Measurements from ENCODE around the gene MAP3K5. TPM values are rescaled to one million over a fixed set of nuclear protein-coding genes. Genes with fewer than 3 reads are reported as not detected.
A peak's percentile ranks its signal among the peaks of the same experiment; 100 is the strongest.

Gene MAP3K5
- polyA plus RNA-seq, 3 donors: 9.6 to 12.0 (median 11.1) TPM

GRCh38 chr6:136823128-136823660 is 30.9 kb upstream of the MAP3K5 start:
- Histone ChIP-seq H4K20me1 (ENCODE audit: insufficient read depth, low read length) (no peaks in the 10 kb centered on the region), H3K27me3 (ENCODE audit: control insufficient read depth in 2 of 2, insufficient read depth in 2 of 2, low read length in 2 of 2) (no peaks in the 10 kb centered on the region), H3K4me3 (replicated peaks in 1 of 3; ENCODE audit: low read depth in 2 of 3, low read length in 3 of 3) (peak overlapping the region; percentile 69 to 75 (median 71)), H3K9ac (ENCODE audit: insufficient read depth, low read length, poor library complexity, severe bottlenecking) (peak overlapping the region; percentile 96), H2AFZ (ENCODE audit: insufficient read depth, low read depth, low read length, poor library complexity, severe bottlenecking) (peak overlapping the region; percentile 91), H3K4me1 (ENCODE audit: control insufficient read depth in 1 of 2, insufficient read depth in 2 of 2, low read length in 2 of 2) (peaks cover 11 to 14% of the 10 kb centered on the region in 2 donors), H3K79me2 (ENCODE audit: insufficient read depth, low read length) (no peaks in the 10 kb centered on the region), H3K9me3 (replicated peaks in 1 of 2; ENCODE audit: control insufficient read depth in 1 of 2, insufficient read depth in 1 of 2, low read length in 2 of 2) (no peaks in the 10 kb centered on the region), H3K27ac (ENCODE audit: low read depth in 1 of 2, low read length in 2 of 2) (peak overlapping the region; percentile 54 to 90), H3K4me2 (replicated peaks; ENCODE audit: extremely low read depth, low read length, poor library complexity, severe bottlenecking) (peak overlapping the region; percentile 70), H3K36me3 (replicated peaks in 1 of 2; ENCODE audit: control insufficient read depth in 1 of 2, insufficient read depth in 2 of 2, low read length in 2 of 2) (peaks cover 4 to 12% of the 10 kb centered on the region in 2 donors)
- WGBS (ENCODE audit: insufficient coverage): 61% methylated on average over 27 of the region's 31 CpGs
- no peak for DNase-seq
- Mint-ChIP-seq H3K9me3 (peaks cover 0 to 2% (median 0%) of the 10 kb centered on the region in 7 donors), H3K27ac (peak overlapping the region; percentile 40 to 90 (median 85)), H3K4me3 (peak overlapping the region; percentile 85 to 93), H3K4me1 (peaks cover 15% of the 10 kb centered on the region), H3K27me3 (ENCODE audit: low read depth in 3 of 3) (no peaks in the 10 kb centered on the region), H3K36me3 (peaks cover 11 to 17% of the 10 kb centered on the region in 2 donors)
- TF ChIP-seq, protein P1, sequence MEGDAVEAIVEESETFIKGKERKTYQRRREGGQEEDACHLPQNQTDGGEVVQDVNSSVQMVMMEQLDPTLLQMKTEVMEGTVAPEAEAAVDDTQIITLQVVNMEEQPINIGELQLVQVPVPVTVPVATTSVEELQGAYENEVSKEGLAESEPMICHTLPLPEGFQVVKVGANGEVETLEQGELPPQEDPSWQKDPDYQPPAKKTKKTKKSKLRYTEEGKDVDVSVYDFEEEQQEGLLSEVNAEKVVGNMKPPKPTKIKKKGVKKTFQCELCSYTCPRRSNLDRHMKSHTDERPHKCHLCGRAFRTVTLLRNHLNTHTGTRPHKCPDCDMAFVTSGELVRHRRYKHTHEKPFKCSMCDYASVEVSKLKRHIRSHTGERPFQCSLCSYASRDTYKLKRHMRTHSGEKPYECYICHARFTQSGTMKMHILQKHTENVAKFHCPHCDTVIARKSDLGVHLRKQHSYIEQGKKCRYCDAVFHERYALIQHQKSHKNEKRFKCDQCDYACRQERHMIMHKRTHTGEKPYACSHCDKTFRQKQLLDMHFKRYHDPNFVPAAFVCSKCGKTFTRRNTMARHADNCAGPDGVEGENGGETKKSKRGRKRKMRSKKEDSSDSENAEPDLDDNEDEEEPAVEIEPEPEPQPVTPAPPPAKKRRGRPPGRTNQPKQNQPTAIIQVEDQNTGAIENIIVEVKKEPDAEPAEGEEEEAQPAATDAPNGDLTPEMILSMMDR (IDR thresholded peaks at IDR 0.05): peak; percentile 47
- intact Hi-C loops (cut with micrococcal nuclease): no loop called here

GRCh38 chr6:136822376-136823127 is 30.3 kb upstream of the MAP3K5 start, which contains the start of gene PEX7:
Gene PEX7, plus strand, starts transcription at chr6:136822592. Its CDS starts 74 bp downstream, at chr6:136822666.
- H3K4me3 Mint-ChIP-seq: peak within 1 kb of the TSS; percentile 85 to 96
- H3K4me1 Mint-ChIP-seq: peaks cover 15% of the 10 kb centered on the region
- peak within 1 kb of the TSS; percentile 91 for H2AFZ ChIP-seq (ENCODE audit: insufficient read depth, low read depth, low read length, poor library complexity, severe bottlenecking)
- H3K9ac ChIP-seq (ENCODE audit: insufficient read depth, low read length, poor library complexity, severe bottlenecking): peak within 1 kb of the TSS; percentile 96
- peaks cover 4 to 12% of the 10 kb centered on the region in 2 donors for H3K36me3 ChIP-seq (replicated peaks in 1 of 2; ENCODE audit: control insufficient read depth in 1 of 2, insufficient read depth in 2 of 2, low read length in 2 of 2)
- peaks cover 11 to 14% of the 10 kb centered on the region in 2 donors for H3K4me1 ChIP-seq (ENCODE audit: control insufficient read depth in 1 of 2, insufficient read depth in 2 of 2, low read length in 2 of 2)
- H3K9me3 ChIP-seq (replicated peaks in 1 of 2; ENCODE audit: control insufficient read depth in 1 of 2, insufficient read depth in 1 of 2, low read length in 2 of 2): no peaks in the 10 kb centered on the region
- peaks cover 10 to 13% of the 10 kb centered on the region in 2 donors for H3K36me3 Mint-ChIP-seq
- peak; percentile 80 to 87 (median 87) for DNase-seq
- no peaks in the 10 kb centered on the region for H3K79me2 ChIP-seq (ENCODE audit: insufficient read depth, low read length)
- H4K20me1 ChIP-seq (ENCODE audit: insufficient read depth, low read length): no peaks in the 10 kb centered on the region
- intact Hi-C loops (cut with micrococcal nuclease): no loop called here
- H3K4me3 ChIP-seq (replicated peaks in 1 of 3; ENCODE audit: low read depth in 2 of 3, low read length in 3 of 3): peak within 1 kb of the TSS; percentile 69 to 75 (median 71)
- H3K27me3 ChIP-seq (ENCODE audit: control insufficient read depth in 2 of 2, insufficient read depth in 2 of 2, low read length in 2 of 2): no peaks in the 10 kb centered on the region
- no peaks in the 10 kb centered on the region for H3K27me3 Mint-ChIP-seq (ENCODE audit: low read depth in 3 of 3)
- H3K9me3 Mint-ChIP-seq: peaks cover 0 to 2% (median 0%) of the 10 kb centered on the region in 7 donors
- peak within 1 kb of the TSS; percentile 54 to 90 for H3K27ac ChIP-seq (ENCODE audit: low read depth in 1 of 2, low read length in 2 of 2)
- TF ChIP-seq, protein P1 (IDR thresholded peaks at IDR 0.05): peak; percentile 88
- WGBS (ENCODE audit: insufficient coverage): under 1% methylated on average over 77 of the region's 78 CpGs
- peak within 1 kb of the TSS; percentile 70 for H3K4me2 ChIP-seq (replicated peaks; ENCODE audit: extremely low read depth, low read length, poor library complexity, severe bottlenecking)
- H3K27ac Mint-ChIP-seq: peak within 1 kb of the TSS; percentile 82 to 91 (median 89)

Measured in CD14-positive monocyte (primary cell).